Breast epithelium (tissue), 3 donors: ENCODE data around the gene PEX5L.

Source experiments
- CTCF ChIP-seq, 3 donors: fragments of 450-650 bp; IDR thresholded peaks; one replicate each; pipeline ENCODE4 v1.5.1; 2016 to 2017; ENCODE audit warnings: antibody characterized with exemption in 3 of 3, mild to moderate bottlenecking in 3 of 3, moderate library complexity in 3 of 3
- POLR2A ChIP-seq: fragments of 450-650 bp; IDR thresholded peaks from one replicate; pipeline ENCODE4 v1.6.1; 2016; ENCODE audit warnings: antibody characterized with exemption, mild to moderate bottlenecking, moderate library complexity

GRCh38 chr3:179833294-179833693 lies 203.4 kb downstream of the PEX5L start:
- TF ChIP-seq CTCF (IDR thresholded peaks at IDR 0.05), result no peak
- no peak for TF ChIP-seq POLR2A
